HL-60 (cell line): ENCODE results near the gene TNRC6A.

ENCODE experiments used
- DNase-seq, 2 experiments: peaks; one replicate each; pipeline ENCODE4 v3.0.0-alpha.2; 2010 to 2020; ENCODE audit warnings: low read depth in 1 of 2, low spot score in 1 of 2
- H3K27ac ChIP-seq: fragments of 250-450 bp; sonication (Bioruptor Pico); replicated peaks from 2 replicates; pipeline ENCODE4 v1.5.1; 2020; ENCODE audit warnings: mild to moderate bottlenecking, moderate library complexity
- H3K27me3 ChIP-seq: fragments of 250-450 bp; sonication (Bioruptor Pico); 2 replicates; pipeline ENCODE4 v1.5.1; 2021; ENCODE audit warnings: mild to moderate bottlenecking, moderate library complexity; ENCODE audit not compliant: insufficient read depth, poor library complexity, severe bottlenecking
- H3K4me3 ChIP-seq: replicated peaks from 2 replicates; pipeline ENCODE4 v1.5.1; 2011; ENCODE audit warnings: mild to moderate bottlenecking, control low read depth, low read length; ENCODE audit not compliant: insufficient read depth
- CTCF ChIP-seq: IDR thresholded peaks from one replicate; pipeline ENCODE4 v1.5.1; 2011; ENCODE audit warnings: low read length, control low read depth, inconsistent platforms; ENCODE audit not compliant: insufficient read depth
- GABPA ChIP-seq: IDR thresholded peaks from 2 replicates; pipeline ENCODE4 v1.6.1; 2012; ENCODE audit warnings: low read depth
- POLR2AphosphoS5 ChIP-seq: IDR thresholded peaks from 2 replicates; pipeline ENCODE4 v1.6.1; 2012; ENCODE audit warnings: low read depth
- REST ChIP-seq: IDR thresholded peaks from 2 replicates; pipeline ENCODE4 v1.6.1; 2012; ENCODE audit warnings: low read depth; ENCODE audit not compliant: insufficient replicate concordance
- SPI1 ChIP-seq: IDR thresholded peaks from 2 replicates; pipeline ENCODE4 v1.6.1; 2012; ENCODE audit warnings: low read depth, mild to moderate bottlenecking, borderline replicate concordance

The TNRC6A gene

GRCh38 chr16:24683847-24684493, 45.5 kb upstream of the TNRC6A start:
- TF ChIP-seq POLR2AphosphoS5 (no peak), GABPA (no peak), REST (no peak), SPI1 (no peak), CTCF (no peak)
- no peak for DNase-seq
- Histone ChIP-seq H3K27me3 (no peaks in the 10 kb centered on the region), H3K4me3 (no peak overlapping the region), H3K27ac (no peak overlapping the region)

DNA sequence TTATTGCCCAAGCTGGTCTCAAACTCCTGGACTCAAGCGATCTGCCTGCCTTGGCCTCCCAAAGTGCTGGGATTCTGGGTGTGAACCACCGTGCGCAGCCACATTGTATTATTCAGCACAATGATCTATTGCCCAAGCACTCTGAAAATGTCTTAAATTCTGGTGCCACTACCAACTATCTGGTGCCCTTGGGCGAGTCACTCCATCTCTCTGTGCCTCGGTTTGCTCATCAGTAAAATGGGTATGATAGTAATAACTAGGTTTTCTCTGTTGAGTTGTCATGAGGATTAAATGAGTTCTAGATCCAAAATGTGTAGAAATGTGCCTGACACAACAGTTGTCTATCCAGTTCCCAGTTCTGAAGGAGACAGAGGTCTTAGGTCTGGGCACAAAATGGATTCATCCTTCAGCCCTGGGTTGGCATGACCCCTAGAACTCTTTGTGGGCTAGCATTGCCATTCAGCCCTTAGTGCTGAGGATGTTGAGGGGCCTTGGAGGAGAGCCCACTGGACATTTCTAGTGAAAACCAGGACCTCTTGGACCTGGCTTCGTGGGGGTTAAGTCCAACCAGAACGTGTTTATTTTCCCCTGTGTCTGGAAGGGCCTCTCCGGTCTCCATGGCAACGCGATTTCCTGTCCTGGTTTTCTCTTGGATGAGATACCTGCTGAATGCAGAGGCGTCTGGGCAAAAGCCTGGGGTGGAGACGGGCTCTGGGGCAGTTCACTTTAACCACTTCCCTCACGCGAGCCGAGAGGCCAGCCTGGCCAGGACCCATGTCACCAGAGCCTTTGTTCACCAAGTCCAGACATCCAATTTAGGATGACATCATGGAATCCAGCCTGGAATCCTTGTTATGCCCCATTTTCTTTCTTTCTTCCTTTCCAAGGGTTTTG, 43.7 kb upstream of the TNRC6A start:
- no peak overlapping the region for H3K4me3 ChIP-seq
- H3K27ac ChIP-seq = no peak overlapping the region
- no peak for TF ChIP-seq REST
- no peak for TF ChIP-seq POLR2AphosphoS5
- no peak for TF ChIP-seq CTCF
- no peak for TF ChIP-seq SPI1
- no peak for TF ChIP-seq GABPA
- H3K27me3 ChIP-seq = no peaks in the 10 kb centered on the region
- no peak for DNase-seq

- no peak overlapping the region for H3K4me3 ChIP-seq
- no peak overlapping the region for H3K27ac ChIP-seq
- H3K27me3 ChIP-seq = no peaks in the 10 kb centered on the region
- TF ChIP-seq CTCF (no peak), POLR2AphosphoS5 (no peak), GABPA (no peak), REST (no peak), SPI1 (no peak)
- no peak for DNase-seq
Measured at GRCh38 chr16:24686678-24687077, 42.8 kb upstream of the TNRC6A start.
